ENCODE data around the gene SKAP1.
"Not testable (repeated sequence)": the region's sequence is repeated elsewhere in the genome, so short reads cannot be mapped to it uniquely, and the experiment has no call there.

The SKAP1 gene

DNA sequence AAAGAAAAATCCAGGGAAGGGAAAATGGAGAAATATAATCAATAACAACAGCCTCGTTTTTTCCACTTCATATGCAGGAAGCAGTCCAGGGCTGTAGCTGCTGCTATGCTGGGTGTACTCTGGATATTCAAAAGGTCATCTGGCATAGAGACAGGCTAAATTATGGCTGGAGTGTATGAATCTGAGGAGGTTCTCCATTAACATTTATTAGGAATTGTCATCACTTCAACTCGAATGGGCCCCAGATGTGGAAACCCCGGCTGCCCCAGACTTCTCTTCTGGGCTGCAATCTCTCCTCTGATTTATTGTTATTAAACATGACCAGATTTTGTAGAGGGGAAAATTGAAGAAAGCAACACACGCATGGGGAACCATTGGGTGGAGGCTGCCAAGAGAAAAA, 33.5 kb upstream of the SKAP1 start:
- DNase-seq (ENCODE audit: insufficient read length) (no peak), FAIRE-seq (no peak)
- TF ChIP-seq TAF1 (IDR thresholded peaks at IDR 0.05; ENCODE audit: borderline replicate concordance, low read depth, low read length) (no peak), POLR2AphosphoS5 (IDR thresholded peaks at IDR 0.05; ENCODE audit: low read depth, low read length) (no peak)

DNA sequence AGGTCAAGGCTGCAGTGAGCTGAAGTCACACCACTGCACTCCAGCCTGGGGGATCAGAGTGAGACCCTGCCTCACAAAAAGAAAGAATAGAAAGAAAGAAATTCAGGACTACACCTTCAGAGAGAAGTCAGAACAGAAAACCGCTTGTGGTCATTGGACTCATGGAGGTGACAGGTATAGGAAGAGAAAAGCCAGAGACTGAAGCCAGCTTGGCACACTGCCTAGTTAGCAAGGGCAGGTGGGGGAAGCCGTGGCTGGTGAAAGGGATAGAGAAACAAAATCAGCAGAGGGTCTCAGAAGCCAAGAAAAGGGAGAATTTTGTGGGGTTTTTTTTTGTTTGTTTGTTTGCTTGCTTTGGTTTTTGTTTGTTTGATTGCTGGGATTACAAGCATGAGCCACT, 32.9 kb upstream of the SKAP1 start:
- DNase-seq (ENCODE audit: insufficient read length) (no peak), FAIRE-seq (no peak)
- no peak for TF ChIP-seq TAF1 (IDR thresholded peaks at IDR 0.05; ENCODE audit: borderline replicate concordance, low read depth, low read length)
- TF ChIP-seq POLR2A (IDR thresholded peaks at IDR 0.05; ENCODE audit: low read depth, low read length), result no peak
- TF ChIP-seq POLR2AphosphoS5 (IDR thresholded peaks at IDR 0.05; ENCODE audit: low read depth, low read length), result no peak

DNA sequence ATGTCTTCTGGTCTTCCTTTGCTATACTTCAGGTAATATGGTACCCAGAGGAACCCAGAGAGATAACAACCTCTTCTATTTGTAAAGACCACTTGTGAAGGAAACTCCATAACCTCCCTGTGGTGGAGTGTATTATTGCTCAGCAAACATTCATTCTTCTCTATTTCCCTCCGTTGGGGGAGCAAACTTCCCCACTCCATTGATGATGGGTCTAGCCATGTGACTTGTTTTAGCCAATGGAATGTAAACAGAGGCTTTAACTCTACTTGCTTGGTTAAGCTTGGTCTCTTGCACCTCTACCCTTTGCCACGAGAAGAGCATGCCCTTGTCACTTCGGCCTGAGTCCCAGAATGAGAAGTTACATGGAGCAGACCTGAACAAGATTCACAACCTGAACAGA, 30.0 kb upstream of the SKAP1 start:
- no peak for FAIRE-seq
- TF ChIP-seq POLR2AphosphoS5 (IDR thresholded peaks at IDR 0.05; ENCODE audit: low read depth, low read length) (no peak), TAF1 (IDR thresholded peaks at IDR 0.05; ENCODE audit: borderline replicate concordance, low read depth, low read length) (no peak), POLR2A (IDR thresholded peaks at IDR 0.05; ENCODE audit: low read depth, low read length) (no peak)
- DNase-seq (ENCODE audit: insufficient read length), result no peak

- no peak for DNase-seq (ENCODE audit: insufficient read length)
- TF ChIP-seq POLR2AphosphoS5 (IDR thresholded peaks at IDR 0.05; ENCODE audit: low read depth, low read length) (no peak), TAF1 (IDR thresholded peaks at IDR 0.05; ENCODE audit: borderline replicate concordance, low read depth, low read length) (no peak), POLR2A (IDR thresholded peaks at IDR 0.05; ENCODE audit: low read depth, low read length) (no peak)
- peak; percentile 17 for FAIRE-seq
Measured at GRCh38 chr17:48459070-48459844, 29.2 kb upstream of the SKAP1 start.

GRCh38 chr17:48457080-48457836, 27.2 kb upstream of the SKAP1 start:
- DNase-seq (ENCODE audit: insufficient read length) (no peak), FAIRE-seq (peak; percentile 96)
- no peak for TF ChIP-seq POLR2A (IDR thresholded peaks at IDR 0.05; ENCODE audit: low read depth, low read length)
- no peak for TF ChIP-seq POLR2AphosphoS5 (IDR thresholded peaks at IDR 0.05; ENCODE audit: low read depth, low read length)
- no peak for TF ChIP-seq TAF1 (IDR thresholded peaks at IDR 0.05; ENCODE audit: borderline replicate concordance, low read depth, low read length)

- FAIRE-seq (peak; percentile 63), DNase-seq (ENCODE audit: insufficient read length) (no peak)
- TF ChIP-seq POLR2A (IDR thresholded peaks at IDR 0.05; ENCODE audit: low read depth, low read length) (no peak), TAF1 (IDR thresholded peaks at IDR 0.05; ENCODE audit: borderline replicate concordance, low read depth, low read length) (no peak), POLR2AphosphoS5 (IDR thresholded peaks at IDR 0.05; ENCODE audit: low read depth, low read length) (no peak)
Measured at GRCh38 chr17:48456589-48456988, 26.6 kb upstream of the SKAP1 start.

DNA sequence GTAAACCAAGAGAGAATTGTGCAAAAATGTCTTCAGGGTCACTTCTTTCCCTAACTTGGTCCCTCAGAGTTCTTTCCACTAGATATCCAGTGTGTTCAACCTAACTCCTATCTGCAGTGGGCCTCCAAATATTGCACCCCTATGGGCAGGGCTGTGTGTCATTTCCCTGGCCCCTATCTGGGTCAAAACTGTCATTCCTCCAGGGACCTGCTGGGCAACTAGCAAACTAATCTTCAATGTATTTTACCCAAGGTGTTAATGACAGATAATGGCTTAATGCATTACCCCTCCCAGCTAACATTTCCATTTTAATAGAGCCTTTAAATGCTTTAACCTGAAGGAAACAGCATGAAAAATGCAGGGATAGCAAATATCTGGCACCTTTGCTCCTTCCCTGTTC, 25.8 kb upstream of the SKAP1 start:
- FAIRE-seq, result no peak
- DNase-seq (ENCODE audit: insufficient read length), result no peak
- no peak for TF ChIP-seq TAF1 (IDR thresholded peaks at IDR 0.05; ENCODE audit: borderline replicate concordance, low read depth, low read length)
- no peak for TF ChIP-seq POLR2A (IDR thresholded peaks at IDR 0.05; ENCODE audit: low read depth, low read length)
- no peak for TF ChIP-seq POLR2AphosphoS5 (IDR thresholded peaks at IDR 0.05; ENCODE audit: low read depth, low read length)

- TF ChIP-seq POLR2A (IDR thresholded peaks at IDR 0.05; ENCODE audit: low read depth, low read length), result no peak
- TF ChIP-seq POLR2AphosphoS5 (IDR thresholded peaks at IDR 0.05; ENCODE audit: low read depth, low read length), result no peak
- TF ChIP-seq TAF1 (IDR thresholded peaks at IDR 0.05; ENCODE audit: borderline replicate concordance, low read depth, low read length), result no peak
- FAIRE-seq, result peak; percentile 54
- no peak for DNase-seq (ENCODE audit: insufficient read length)
Measured at GRCh38 chr17:48453447-48453846, 23.4 kb upstream of the SKAP1 start.

DNA sequence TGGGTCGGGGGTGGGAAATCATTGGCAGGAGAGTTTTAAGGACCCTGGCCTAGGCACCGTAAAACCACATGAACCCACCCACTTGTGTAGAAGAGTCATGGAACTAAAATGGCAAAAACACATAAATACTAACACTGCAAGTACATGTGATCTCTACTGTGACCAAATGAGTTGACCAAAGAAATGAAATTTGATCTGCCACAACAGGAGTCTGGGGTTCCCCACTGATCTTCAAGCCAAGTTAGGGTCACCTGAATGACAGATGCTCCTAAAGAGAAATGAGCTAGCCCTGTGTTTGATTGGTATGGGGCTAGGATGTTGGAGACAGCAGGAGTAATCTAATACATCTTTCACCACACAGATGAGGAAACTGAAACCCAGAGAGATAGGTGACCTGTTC, 21.5 kb upstream of the SKAP1 start:
- FAIRE-seq, result peak; percentile 74
- no peak for DNase-seq (ENCODE audit: insufficient read length)
- TF ChIP-seq POLR2AphosphoS5 (IDR thresholded peaks at IDR 0.05; ENCODE audit: low read depth, low read length) (no peak), TAF1 (IDR thresholded peaks at IDR 0.05; ENCODE audit: borderline replicate concordance, low read depth, low read length) (no peak), POLR2A (IDR thresholded peaks at IDR 0.05; ENCODE audit: low read depth, low read length) (no peak)

- DNase-seq (ENCODE audit: insufficient read length); FAIRE-seq: not testable (repeated sequence)
Measured at GRCh38 chr17:48449335-48449734, 19.3 kb upstream of the SKAP1 start.

- FAIRE-seq, result no peak
- no peak for TF ChIP-seq POLR2AphosphoS5 (IDR thresholded peaks at IDR 0.05; ENCODE audit: low read depth, low read length)
- TF ChIP-seq POLR2A (IDR thresholded peaks at IDR 0.05; ENCODE audit: low read depth, low read length), result no peak
- TF ChIP-seq TAF1 (IDR thresholded peaks at IDR 0.05; ENCODE audit: borderline replicate concordance, low read depth, low read length), result no peak
- DNase-seq (ENCODE audit: insufficient read length), result no peak
Measured at GRCh38 chr17:48445248-48445620, 15.2 kb upstream of the SKAP1 start.

Measured in GM12892 (cell line).